ENCODE results near the gene SLC2A14. TPM values are rescaled to one million over a fixed set of nuclear protein-coding genes. Genes with fewer than 3 reads are reported as not detected.
"Not testable (repeated sequence)": the region's sequence is repeated elsewhere in the genome, so short reads cannot be mapped to it uniquely, and the experiment has no call there.

SLC2A14 gene
- total and polyA plus RNA-seq, 8 donors, result 4.3 to 8.1 (median 6.3) TPM

GRCh38 chr12:7864601-7865150 lies 8.0 kb downstream of the SLC2A14 start:
- no peaks in the 10 kb centered on the region for H3K36me3 ChIP-seq
- no peaks in the 10 kb centered on the region for H3K27me3 ChIP-seq
- ATAC-seq (no peak), FAIRE-seq (no peak), DNase-seq (no peak)
- H3K4me3 ChIP-seq, result no peak overlapping the region
- TF ChIP-seq CTCF (IDR thresholded peaks at IDR 0.05), result no peak
- H3K27ac ChIP-seq, result no peak overlapping the region
- H3K4me1 ChIP-seq, result no peaks in the 10 kb centered on the region
- no peaks in the 10 kb centered on the region for H3K9me3 ChIP-seq
- intact Hi-C loops (cut with DNase I), result no loop called here
- WGBS, 2 donors, result 92% methylated on average over 12 of the region's 12 CpGs

- H3K4me3 ChIP-seq; H3K27me3 ChIP-seq; H3K27ac ChIP-seq; FAIRE-seq; ATAC-seq; DNase-seq; H3K4me1 ChIP-seq; H3K9me3 ChIP-seq; intact Hi-C loops (cut with DNase I); H3K36me3 ChIP-seq: not testable (repeated sequence)
- WGBS, 2 donors, result 82 to 83% methylated on average over 20 of the region's 20 CpGs
Measured at GRCh38 chr12:7862814-7863348, 9.8 kb downstream of the SLC2A14 start.

- H3K36me3 ChIP-seq; H3K4me1 ChIP-seq; ATAC-seq; FAIRE-seq; H3K27me3 ChIP-seq; H3K27ac ChIP-seq; H3K4me3 ChIP-seq; H3K9me3 ChIP-seq; intact Hi-C loops (cut with DNase I): not testable (repeated sequence)
- peak in 2 of 6 donors; percentile 41 to 56 for DNase-seq
- WGBS, 2 donors, result 94 to 96% methylated on average over 15 to 24 of the region's 24 CpGs
Measured at GRCh38 chr12:7862301-7862700, 10.4 kb downstream of the SLC2A14 start.

GRCh38 chr12:7859552-7859951 lies 13.2 kb downstream of the SLC2A14 start:
- Histone ChIP-seq H3K9me3 (no peaks in the 10 kb centered on the region), H3K27me3 (no peaks in the 10 kb centered on the region), H3K27ac (no peak overlapping the region), H3K36me3 (no peaks in the 10 kb centered on the region), H3K4me1 (no peaks in the 10 kb centered on the region), H3K4me3 (no peak overlapping the region)
- no peak for TF ChIP-seq CTCF (IDR thresholded peaks at IDR 0.05)
- intact Hi-C loops (cut with DNase I), result loop anchor here (5.0 to 10.0 kb wide), 3 partner anchors 125 to 138 kb away; no protein-coding TSS in a partner anchor
- WGBS, 2 donors, result 33 to 40% methylated on average over 2 of the region's 2 CpGs
- no peak for DNase-seq
- FAIRE-seq, result no peak
- no peak for ATAC-seq

- TF ChIP-seq CTCF (IDR thresholded peaks at IDR 0.05), result no peak
- no peak for FAIRE-seq
Measured at GRCh38 chr12:7857971-7858370, 14.7 kb downstream of the SLC2A14 start.

GRCh38 chr12:7856516-7856915 lies 16.2 kb downstream of the SLC2A14 start:
- FAIRE-seq (no peak), ATAC-seq (no peak), DNase-seq (no peak)
- Histone ChIP-seq H3K36me3 (no peaks in the 10 kb centered on the region), H3K4me1 (no peaks in the 10 kb centered on the region), H3K27ac (no peak overlapping the region), H3K9me3 (no peaks in the 10 kb centered on the region), H3K27me3 (no peaks in the 10 kb centered on the region), H3K4me3 (no peak overlapping the region)
- 81 to 85% methylated on average over 6 of the region's 6 CpGs for WGBS, 2 donors
- TF ChIP-seq CTCF (IDR thresholded peaks at IDR 0.05), result no peak
- intact Hi-C loops (cut with DNase I), result loop anchor here (5.0 to 10.0 kb wide), 3 partner anchors 128 to 141 kb away; no protein-coding TSS in a partner anchor

More at GRCh38 chr12:7857971-7858370, 14.7 kb downstream of the SLC2A14 start:
- no peaks in the 10 kb centered on the region for H3K9me3 ChIP-seq
- 85 to 87% methylated on average over 3 of the region's 3 CpGs for WGBS, 2 donors
- H3K27ac ChIP-seq, result no peak overlapping the region
- no peak overlapping the region for H3K4me3 ChIP-seq
- ATAC-seq (no peak), DNase-seq (peak in 1 of 6 donors; percentile 4)
- H3K27me3 ChIP-seq, result no peaks in the 10 kb centered on the region
- no peaks in the 10 kb centered on the region for H3K4me1 ChIP-seq
- intact Hi-C loops (cut with DNase I), result loop anchor here (5.0 to 10.0 kb wide), 3 partner anchors 127 to 139 kb away; no protein-coding TSS in a partner anchor
- H3K36me3 ChIP-seq, result no peaks in the 10 kb centered on the region
